Measurements from ENCODE around the gene CHST11.

The CHST11 gene

DNA sequence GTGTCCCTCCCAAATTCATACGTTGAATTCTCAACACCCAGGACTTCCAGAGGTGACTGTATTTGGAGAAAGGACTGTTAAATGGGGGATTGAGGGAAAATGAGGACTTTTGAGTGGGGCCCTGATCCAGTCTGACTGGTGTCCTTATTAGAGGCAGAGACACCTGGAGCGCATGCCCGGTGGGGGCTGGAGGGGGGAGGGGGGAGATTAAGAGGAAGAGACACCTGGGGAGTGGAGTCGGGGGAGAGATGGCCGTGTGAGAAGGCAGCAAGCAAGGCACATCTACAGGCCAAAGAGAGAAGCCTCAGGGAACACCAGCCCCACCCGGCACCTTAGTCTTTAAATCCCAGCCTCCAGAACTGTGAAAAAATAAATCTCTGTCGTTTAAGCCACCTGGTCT is 291.6 kb downstream of the CHST11 start:
- DNase-seq = no peak

GRCh38 chr12:104748790-104749189 is 292.0 kb downstream of the CHST11 start:
- DNase-seq = no peak

DNA sequence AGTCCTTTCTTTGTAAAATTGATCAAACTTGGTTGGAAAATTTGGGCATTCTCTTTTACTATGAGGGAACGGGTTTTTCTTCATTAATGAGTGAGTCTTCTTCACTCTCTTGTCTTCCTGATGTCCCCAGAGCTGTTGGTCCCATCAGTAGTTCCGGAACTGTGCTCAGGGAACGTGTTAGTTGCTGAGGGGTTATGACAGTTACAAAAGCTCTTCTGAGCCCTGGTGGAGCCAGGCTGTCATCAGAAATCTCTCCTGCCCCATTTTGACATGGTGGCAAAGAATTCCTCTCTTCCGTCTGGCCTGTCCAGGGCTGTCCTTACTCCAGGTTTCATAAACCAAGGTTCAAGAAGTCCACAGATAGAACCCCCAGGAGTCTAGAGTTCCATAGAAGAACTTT is 292.8 kb downstream of the CHST11 start:
- no peak for DNase-seq

GRCh38 chr12:104750061-104750460 is 293.3 kb downstream of the CHST11 start:
- peak; percentile 90 to 91 for DNase-seq

- no peak for DNase-seq
These were observed 294.4 kb downstream of the CHST11 start for GRCh38 chr12:104751120-104751519.

DNA sequence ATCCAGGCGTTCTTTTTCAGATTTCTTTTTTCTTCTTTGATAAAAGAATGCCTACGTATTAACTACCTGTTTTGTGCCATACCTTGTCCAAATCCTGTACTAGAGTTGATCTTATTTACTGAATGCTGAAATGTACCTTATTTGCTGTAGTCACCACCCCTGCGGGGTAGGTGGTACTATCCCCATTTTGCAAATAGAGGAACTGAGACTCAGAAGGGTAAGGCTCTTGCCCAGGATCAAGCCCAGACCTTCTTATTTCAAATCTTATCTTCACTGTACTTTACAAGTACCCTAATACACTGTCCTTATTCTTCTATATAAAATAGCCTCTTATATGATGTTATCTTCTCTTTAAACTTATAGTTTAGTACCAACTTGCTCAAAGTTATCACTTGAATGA is 294.8 kb downstream of the CHST11 start:
- no peak for DNase-seq

DNA sequence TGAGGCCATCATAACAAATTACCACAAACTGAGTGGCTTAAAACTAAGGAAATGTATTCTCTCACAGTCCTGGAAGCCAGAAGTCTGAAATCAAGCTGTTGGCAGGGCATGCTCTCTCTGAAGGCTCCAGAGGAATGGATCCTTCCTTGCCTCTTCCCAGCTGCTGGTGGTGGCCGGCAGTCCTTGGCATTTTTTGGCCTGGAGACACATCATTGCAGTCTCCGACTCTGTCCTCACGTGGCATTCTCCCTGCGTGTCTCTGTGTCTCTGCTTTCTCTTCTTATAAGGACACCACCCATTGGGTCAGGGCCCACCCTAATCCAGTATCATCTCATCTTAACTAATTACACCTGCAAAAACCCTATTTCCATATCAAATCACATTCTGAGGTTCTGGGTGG is 295.3 kb downstream of the CHST11 start:
- DNase-seq = no peak

DNA sequence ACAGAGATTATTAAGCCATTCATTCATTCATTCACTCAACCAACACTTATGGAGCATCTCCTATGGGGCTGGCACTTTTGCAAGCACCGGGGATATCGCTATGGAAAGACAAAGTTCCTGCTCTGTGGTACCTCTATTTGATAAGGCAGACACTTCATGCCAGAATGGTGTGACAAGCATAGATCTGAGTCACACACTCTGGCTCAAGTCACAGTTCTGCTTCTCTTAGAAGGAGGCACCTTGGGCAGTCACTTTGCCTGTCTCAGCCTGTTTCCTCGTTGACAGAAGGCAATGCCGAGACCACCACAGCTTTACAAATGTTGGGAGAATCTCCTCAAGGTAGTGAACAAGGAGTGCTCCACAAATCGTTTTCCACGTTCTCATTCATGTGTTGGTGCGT is 296.1 kb downstream of the CHST11 start:
- DNase-seq = no peak

- DNase-seq = no peak
These were observed 300.2 kb downstream of the CHST11 start for GRCh38 chr12:104756901-104757300.

DNA sequence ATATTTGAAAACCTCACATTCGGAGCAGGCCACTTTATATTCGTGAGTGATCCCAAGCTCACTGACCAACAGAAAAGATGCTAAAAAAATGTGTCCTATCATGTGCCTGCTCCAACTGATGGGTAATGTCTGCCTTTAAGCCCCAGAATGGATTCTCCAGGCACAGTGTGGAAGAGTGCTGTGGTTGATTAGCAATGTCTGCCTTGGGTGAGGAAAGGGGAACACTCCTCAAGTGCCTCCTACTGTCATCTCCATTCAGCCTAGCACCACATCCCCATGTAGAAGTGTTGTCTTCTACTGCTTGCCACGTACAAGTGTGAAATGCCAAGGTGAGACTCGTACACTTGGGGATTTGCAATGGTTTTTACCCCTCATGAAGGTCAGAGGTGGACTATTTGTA is 302.0 kb downstream of the CHST11 start:
- DNase-seq = no peak

DNA sequence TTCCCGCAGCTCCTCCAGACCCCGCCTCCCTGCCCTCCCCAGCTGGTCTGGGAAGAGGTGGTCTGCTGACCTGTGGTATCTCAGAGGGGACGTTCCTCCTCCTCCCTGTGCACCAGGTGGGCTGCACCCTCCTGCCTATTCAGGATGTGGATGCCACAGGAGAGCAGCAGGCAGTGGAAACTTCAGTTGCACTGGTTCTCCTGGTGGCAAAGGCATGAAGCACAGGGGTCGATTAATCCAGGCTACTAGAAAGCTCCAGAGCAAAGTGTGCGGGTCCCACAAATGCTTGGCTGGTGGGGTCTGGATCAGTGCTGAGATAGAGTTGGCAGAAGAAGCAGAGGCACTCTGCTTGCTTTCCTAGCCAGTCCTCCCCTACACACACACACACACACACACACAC is 304.3 kb downstream of the CHST11 start:
- DNase-seq = no peak

GRCh38 chr12:104761611-104762010 is 304.9 kb downstream of the CHST11 start:
- DNase-seq = no peak

GRCh38 chr12:104763168-104763805 is 306.5 kb downstream of the CHST11 start:
- DNase-seq = peak; percentile 80

DNA sequence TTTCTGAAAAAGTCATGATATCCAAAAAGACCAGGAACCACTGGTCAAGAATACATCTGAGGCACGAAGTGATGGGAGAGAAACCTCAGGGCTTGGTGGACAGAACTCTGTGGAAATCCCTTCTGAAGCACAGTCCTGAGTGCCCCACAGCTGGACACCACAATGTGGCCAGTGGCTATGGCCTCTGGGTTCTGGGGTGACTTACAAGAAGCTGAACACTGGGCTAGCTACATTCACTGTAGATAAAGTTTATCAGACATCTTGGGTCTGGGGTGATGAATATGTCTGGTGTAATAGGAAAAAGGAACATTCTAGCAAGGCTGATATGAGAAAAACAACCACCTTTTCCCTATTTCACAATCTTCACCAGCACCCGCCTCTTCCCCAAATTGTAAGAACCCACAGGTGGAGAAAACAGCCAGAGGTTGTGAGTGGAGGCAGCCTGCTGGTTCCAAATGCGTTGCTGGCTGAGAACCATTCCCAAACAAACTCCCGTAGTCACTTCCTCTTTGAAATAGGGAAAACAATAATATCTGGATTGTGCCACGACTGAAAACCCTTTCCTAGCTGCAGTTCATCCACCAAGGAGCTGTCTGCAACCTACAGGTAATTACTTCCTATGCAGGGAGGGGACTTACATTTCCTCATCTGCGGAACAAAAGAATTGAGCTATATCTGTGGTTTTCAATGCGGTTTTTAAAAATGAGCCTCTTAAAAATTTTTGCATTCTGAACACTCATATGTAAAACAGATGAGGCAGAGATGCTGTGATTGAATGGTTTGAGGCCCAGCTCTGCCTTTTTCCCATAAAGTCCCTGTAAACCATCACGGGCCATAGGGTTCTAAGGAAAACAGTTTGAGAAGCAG is 307.7 kb downstream of the CHST11 start:
- peak; percentile 45 to 53 for DNase-seq

- no peak for DNase-seq
These were observed 310.5 kb downstream of the CHST11 start for GRCh38 chr12:104767261-104767660.

DNA sequence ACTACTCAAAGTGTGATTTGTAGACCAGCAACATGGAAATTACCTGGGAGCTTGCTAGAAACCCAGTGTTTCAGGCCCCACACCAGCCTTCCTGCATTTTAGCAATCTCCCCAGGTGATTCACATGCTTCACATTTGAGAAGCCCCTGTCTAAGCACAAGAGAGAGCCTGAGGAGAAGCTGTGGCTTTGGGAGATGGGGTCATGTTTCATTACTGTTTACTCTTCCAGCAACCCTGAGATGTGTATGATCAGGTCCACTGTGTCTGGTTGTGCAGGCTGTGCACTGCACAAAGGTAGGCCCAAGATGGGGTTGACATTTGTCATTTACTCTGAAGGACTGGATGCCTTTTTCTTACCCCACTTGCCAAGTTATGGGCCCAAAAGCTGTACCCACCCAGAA is 311.3 kb downstream of the CHST11 start:
- no peak for DNase-seq

GRCh38 chr12:104769144-104769561 is 312.4 kb downstream of the CHST11 start:
- no peak for DNase-seq

GRCh38 chr12:104772336-104772735 is 315.6 kb downstream of the CHST11 start:
- no peak for DNase-seq

DNA sequence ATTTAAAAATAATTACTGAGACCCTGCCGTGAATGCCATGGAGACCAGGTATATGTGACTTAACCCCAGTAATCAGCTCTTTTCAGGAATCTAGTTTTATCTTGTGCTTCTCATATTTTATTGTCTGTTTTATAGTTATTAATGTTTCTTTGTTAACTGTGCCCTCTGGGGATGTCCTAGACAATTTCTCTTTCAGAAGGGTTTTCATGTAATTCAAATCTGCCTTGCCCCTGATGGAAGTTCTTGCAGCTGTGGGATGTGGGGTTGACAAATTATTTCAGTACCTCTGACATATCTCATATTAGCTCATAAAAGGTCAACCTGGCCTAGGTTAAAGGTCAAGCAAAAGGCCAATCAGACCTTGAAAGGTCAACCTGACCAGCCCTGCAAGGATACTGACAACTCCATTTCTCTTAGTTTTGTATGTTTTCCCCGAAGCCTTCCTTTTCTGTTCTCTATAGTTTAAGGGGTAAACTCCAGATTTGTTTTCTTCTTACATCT is 319.0 kb downstream of the CHST11 start:
- no peak for DNase-seq

DNA sequence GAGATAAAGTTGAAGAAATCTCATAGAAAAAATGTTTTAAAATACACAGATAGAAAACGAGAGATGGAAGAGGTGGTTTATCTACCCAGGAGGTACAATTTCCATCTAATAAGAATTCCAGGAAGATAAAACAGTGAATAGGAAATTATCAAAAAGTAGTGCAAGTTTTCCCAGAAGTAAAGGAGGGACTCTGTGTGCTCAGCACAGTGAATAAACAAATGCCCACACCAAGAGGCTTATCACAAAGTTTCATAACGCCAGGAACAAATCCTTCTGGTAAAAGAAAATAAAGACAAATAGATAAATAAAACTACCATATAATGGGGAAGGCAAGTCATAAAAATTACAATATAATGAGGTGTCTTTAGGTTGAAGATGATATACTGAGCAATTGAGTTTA is 322.4 kb downstream of the CHST11 start:
- DNase-seq = no peak

DNA sequence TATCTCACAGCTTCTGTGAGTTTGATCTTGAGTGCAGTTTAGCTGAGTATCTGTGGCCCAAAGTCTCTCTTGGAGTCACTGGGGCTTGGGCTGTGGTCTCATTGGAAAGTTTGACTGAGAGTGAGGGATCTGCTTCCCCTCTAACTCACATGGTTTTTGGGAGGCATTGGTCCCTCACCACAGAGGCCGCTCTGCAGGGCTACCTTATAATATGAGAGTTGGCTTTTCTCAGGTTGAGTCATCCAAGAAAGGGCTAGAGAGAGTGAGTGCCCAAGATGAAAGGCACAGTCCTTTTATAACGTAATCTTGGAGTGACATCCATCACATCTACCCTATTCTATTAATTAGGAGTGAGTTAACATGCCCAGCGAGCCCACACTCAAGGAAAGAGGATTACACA is 325.5 kb downstream of the CHST11 start:
- DNase-seq = no peak

DNA sequence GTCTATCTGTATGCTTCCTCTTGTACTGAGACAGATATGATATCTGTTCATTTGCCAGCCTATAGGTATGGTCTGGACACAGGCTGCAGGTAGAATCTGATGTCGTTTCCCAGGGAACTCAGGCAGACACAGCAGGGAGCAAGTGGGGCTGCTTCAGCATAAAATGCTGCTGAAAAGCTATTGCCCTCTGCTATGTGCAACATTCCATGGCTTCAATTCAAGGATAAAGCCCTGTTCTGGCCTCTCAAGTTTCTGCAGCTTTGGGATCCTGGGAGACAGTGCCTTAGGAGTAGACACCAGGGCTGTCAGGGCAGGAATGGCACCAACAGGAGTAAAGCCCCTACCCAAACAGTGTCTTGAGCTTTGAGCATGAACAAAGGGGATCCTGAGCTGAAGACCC is 327.8 kb downstream of the CHST11 start:
- DNase-seq = no peak

DNA sequence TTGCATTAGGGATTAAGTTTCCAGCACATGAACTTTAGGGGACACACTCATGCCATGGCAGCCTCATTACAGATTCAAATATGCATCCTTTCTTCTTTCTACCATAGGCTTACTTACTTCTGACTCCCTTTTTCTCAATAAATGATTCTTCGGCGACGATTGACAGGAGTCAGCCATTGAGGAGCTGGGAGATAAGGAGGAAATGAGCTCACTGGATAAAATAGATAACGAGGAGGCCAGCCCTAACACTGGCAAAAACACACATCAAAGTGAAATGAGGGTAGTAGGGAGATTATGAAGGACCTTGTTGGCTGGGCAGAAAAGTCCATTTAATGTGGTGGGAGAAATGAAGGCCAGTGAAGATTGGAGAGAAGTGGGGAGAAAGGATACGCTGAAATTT is 329.1 kb downstream of the CHST11 start:
- no peak for DNase-seq

DNA sequence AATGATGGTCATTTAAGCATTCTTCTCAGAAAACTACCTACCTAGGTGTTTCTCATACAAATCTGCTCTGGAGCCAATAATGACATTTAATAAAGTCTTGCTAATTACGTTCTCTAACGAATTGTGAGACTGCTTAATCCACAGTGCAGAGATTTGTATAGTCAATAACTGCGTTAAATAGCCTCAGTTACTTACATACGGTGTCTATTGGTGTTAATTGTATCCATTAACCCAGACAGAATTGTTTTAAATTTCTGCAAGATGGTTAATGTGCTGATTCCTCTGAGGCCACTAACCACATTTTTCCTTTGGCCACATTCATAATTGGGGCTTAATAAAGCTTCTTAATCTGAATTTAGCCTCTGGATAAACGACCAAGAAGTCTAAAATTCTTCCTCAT is 329.6 kb downstream of the CHST11 start:
- no peak for DNase-seq
